HS-27A (cell line): ENCODE results near the gene SMIM14.
"Not testable (repeated sequence)": the region's sequence is repeated elsewhere in the genome, so short reads cannot be mapped to it uniquely, and the experiment has no call there.

Experiments
- DNase-seq: peaks from one replicate; pipeline ENCODE4 v3.0.0-alpha.2; 2012; ENCODE audit warnings: low read depth, missing footprints

Gene SMIM14

GRCh38 chr4:39642885-39643552, 4.4 kb upstream of the SMIM14 start:
- DNase-seq, result no peak

- DNase-seq, result no peak
Observed at GRCh38 chr4:39641451-39641850, 2.8 kb upstream of the SMIM14 start.

GRCh38 chr4:39637586-39638353, 895 bp downstream of the SMIM14 start:
- peak; percentile 51 for DNase-seq

- no peak for DNase-seq
Observed at GRCh38 chr4:39637221-39637585, 1.5 kb downstream of the SMIM14 start.

- no peak for DNase-seq
Observed at GRCh38 chr4:39636531-39637184, 2.0 kb downstream of the SMIM14 start.

GRCh38 chr4:39635023-39635422, 3.6 kb downstream of the SMIM14 start:
- DNase-seq, result no peak

- no peak for DNase-seq
Observed at GRCh38 chr4:39631700-39632079, 7.0 kb downstream of the SMIM14 start.

- no peak for DNase-seq
Observed at GRCh38 chr4:39627413-39627812, 11.3 kb downstream of the SMIM14 start.

GRCh38 chr4:39626913-39627312, 11.8 kb downstream of the SMIM14 start:
- DNase-seq, result no peak

GRCh38 chr4:39626261-39626660, 12.4 kb downstream of the SMIM14 start:
- no peak for DNase-seq

GRCh38 chr4:39621582-39621981, 17.1 kb downstream of the SMIM14 start:
- peak; percentile 77 for DNase-seq

GRCh38 chr4:39620551-39621313, 17.9 kb downstream of the SMIM14 start:
- no peak for DNase-seq

GRCh38 chr4:39617534-39617933, 21.1 kb downstream of the SMIM14 start:
- no peak for DNase-seq

- DNase-seq, result no peak
Observed at GRCh38 chr4:39616651-39617050, 22.0 kb downstream of the SMIM14 start.

- not testable (repeated sequence) for DNase-seq
Observed at GRCh38 chr4:39616112-39616511, 22.6 kb downstream of the SMIM14 start.

GRCh38 chr4:39614487-39615162, 24.0 kb downstream of the SMIM14 start:
- no peak for DNase-seq

GRCh38 chr4:39613093-39613656, 25.5 kb downstream of the SMIM14 start:
- DNase-seq, result no peak

GRCh38 chr4:39609454-39609931, 29.2 kb downstream of the SMIM14 start:
- DNase-seq, result no peak

- DNase-seq, result no peak
Observed at GRCh38 chr4:39608451-39608850, 30.2 kb downstream of the SMIM14 start.

- no peak for DNase-seq
Observed at GRCh38 chr4:39606747-39607146, 31.9 kb downstream of the SMIM14 start.

GRCh38 chr4:39597695-39598381, 40.8 kb downstream of the SMIM14 start:
- DNase-seq, result no peak
